Measurements from ENCODE around the gene MZB1. TPM values are rescaled to one million over a fixed set of nuclear protein-coding genes. Genes with fewer than 3 reads are reported as not detected.

The MZB1 gene
- total and polyA plus RNA-seq, 2 of the 13 experiments (the other 11 are each of a cell fraction or from before 2014, with no cell fraction given): 0.31 to 0.40 TPM

GRCh38 chr5:139439013-139439903, 49.5 kb upstream of the MZB1 start, which contains the start of gene DNAJC18 (continued):
- TF ChIP-seq, protein P1, sequence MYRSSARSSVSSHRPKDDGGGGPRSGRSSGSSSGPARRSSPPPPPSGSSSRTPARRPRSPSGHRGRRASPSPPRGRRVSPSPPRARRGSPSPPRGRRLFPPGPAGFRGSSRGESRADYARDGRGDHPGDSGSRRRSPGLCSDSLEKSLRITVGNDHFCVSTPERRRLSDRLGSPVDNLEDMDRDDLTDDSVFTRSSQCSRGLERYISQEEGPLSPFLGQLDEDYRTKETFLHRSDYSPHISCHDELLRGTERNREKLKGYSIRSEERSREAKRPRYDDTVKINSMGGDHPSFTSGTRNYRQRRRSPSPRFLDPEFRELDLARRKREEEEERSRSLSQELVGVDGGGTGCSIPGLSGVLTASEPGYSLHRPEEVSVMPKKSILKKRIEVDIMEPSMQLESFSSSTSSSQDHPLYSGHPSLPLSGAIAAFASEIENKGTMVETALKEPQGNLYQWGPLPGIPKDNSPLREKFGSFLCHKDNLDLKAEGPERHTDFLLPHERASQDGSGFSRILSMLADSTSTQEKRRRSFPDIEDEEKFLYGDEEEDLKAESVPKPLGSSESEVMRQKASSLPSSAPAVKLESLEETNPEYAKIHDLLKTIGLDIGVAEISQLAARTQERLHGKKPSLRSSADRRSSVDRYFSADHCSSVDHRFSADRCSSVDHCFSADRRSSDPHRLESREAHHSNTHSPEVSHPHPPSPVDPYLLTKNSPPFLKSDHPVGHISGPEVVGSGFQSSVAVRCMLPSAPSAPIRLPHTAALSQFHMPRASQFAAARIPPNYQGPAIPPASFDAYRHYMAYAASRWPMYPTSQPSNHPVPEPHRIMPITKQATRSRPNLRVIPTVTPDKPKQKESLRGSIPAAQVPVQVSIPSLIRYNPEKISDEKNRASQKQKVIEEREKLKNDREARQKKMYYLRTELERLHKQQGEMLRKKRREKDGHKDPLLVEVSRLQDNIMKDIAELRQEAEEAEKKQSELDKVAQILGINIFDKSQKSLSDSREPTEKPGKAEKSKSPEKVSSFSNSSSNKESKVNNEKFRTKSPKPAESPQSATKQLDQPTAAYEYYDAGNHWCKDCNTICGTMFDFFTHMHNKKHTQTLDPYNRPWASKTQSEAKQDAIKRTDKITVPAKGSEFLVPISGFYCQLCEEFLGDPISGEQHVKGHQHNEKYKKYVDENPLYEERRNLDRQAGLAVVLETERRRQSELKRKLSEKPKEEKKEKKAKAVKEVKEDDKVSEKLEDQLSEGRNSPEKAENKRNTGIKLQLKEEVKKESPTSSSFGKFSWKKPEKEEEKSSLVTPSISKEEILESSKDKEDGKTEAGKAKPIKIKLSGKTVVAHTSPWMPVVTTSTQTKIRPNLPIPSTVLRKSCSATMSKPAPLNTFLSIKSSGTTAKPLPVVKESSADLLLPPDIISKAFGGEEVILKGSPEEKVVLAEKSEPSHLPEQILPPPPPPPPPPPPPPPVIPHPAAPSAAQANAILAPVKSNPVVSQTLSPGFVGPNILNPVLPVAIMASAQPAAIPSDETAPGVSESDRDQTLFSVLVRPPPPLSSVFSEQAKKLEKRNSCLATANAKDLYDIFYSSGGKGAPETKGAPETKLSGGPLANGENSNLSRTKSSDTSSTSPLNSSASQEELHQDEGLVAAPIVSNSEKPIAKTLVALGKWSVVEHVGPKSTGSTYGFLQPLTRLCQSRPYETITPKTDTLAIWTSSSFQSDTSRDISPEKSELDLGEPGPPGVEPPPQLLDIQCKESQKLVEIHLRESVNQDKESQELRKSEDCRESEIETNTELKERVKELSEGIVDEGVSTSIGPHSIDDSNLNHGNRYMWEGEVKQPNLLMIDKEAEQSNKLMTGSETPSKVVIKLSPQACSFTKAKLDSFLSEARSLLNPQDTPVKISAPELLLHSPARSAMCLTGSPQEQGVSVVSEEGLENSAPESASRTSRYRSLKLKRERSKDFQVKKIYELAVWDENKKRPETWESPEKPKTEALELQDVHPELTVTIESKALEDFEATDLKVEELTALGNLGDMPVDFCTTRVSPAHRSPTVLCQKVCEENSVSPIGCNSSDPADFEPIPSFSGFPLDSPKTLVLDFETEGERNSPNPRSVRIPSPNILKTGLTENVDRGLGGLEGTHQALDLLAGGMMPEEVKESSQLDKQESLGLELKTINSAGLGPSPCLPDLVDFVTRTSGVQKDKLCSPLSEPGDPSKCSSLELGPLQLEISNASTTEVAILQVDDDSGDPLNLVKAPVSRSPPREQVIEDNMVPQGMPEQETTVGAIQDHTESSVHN (CRISPR knock-in tag; IDR thresholded peaks at IDR 0.05): no peak
- TF ChIP-seq ZFYVE20 (CRISPR knock-in tag; IDR thresholded peaks at IDR 0.05; ENCODE audit: borderline replicate concordance, low read depth): no peak
- peak; percentile 90 for TF ChIP-seq GMEB1 (CRISPR knock-in tag; IDR thresholded peaks at IDR 0.05; ENCODE audit: borderline replicate concordance)
- TF ChIP-seq, protein P2, sequence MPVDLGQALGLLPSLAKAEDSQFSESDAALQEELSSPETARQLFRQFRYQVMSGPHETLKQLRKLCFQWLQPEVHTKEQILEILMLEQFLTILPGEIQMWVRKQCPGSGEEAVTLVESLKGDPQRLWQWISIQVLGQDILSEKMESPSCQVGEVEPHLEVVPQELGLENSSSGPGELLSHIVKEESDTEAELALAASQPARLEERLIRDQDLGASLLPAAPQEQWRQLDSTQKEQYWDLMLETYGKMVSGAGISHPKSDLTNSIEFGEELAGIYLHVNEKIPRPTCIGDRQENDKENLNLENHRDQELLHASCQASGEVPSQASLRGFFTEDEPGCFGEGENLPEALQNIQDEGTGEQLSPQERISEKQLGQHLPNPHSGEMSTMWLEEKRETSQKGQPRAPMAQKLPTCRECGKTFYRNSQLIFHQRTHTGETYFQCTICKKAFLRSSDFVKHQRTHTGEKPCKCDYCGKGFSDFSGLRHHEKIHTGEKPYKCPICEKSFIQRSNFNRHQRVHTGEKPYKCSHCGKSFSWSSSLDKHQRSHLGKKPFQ (CRISPR knock-in tag; IDR thresholded peaks at IDR 0.05; ENCODE audit: insufficient replicate concordance): no peak
- TF ChIP-seq THAP11 (CRISPR knock-in tag; IDR thresholded peaks at IDR 0.05): peak; percentile 100
- TF ChIP-seq ZSCAN20 (CRISPR knock-in tag; IDR thresholded peaks at IDR 0.05; ENCODE audit: borderline replicate concordance): no peak
- TF ChIP-seq DPF2 (CRISPR knock-in tag; IDR thresholded peaks at IDR 0.05; ENCODE audit: borderline replicate concordance, low read depth): no peak
- no peak for TF ChIP-seq TCF7 (IDR thresholded peaks at IDR 0.05; ENCODE audit: low read depth)
- TF ChIP-seq, protein P3, sequence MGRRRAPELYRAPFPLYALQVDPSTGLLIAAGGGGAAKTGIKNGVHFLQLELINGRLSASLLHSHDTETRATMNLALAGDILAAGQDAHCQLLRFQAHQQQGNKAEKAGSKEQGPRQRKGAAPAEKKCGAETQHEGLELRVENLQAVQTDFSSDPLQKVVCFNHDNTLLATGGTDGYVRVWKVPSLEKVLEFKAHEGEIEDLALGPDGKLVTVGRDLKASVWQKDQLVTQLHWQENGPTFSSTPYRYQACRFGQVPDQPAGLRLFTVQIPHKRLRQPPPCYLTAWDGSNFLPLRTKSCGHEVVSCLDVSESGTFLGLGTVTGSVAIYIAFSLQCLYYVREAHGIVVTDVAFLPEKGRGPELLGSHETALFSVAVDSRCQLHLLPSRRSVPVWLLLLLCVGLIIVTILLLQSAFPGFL (CRISPR knock-in tag; IDR thresholded peaks at IDR 0.05): no peak
- TF ChIP-seq, protein P4, sequence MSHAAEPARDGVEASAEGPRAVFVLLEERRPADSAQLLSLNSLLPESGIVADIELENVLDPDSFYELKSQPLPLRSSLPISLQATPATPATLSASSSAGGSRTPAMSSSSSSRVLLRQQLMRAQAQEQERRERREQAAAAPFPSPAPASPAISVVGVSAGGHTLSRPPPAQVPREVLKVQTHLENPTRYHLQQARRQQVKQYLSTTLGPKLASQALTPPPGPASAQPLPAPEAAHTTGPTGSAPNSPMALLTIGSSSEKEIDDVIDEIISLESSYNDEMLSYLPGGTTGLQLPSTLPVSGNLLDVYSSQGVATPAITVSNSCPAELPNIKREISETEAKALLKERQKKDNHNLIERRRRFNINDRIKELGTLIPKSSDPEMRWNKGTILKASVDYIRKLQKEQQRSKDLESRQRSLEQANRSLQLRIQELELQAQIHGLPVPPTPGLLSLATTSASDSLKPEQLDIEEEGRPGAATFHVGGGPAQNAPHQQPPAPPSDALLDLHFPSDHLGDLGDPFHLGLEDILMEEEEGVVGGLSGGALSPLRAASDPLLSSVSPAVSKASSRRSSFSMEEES (CRISPR knock-in tag; IDR thresholded peaks at IDR 0.05): no peak; the same call in 1 of the 2 replicates
